ENCODE measurements around the gene CLDN9.

- no peak for TF ChIP-seq EZH2 (IDR thresholded peaks at IDR 0.05; ENCODE audit: insufficient read depth, poor library complexity, severe bottlenecking)
- TF ChIP-seq EZH2phosphoT487 (IDR thresholded peaks at IDR 0.05; ENCODE audit: insufficient read depth, low read depth) = no peak
Observed at GRCh38 chr16:2987286-2987685, 25.4 kb upstream of the CLDN9 start.

Data from GM23248 (cell line).